ENCODE data around the gene EZH2. TPM values are rescaled to one million over a fixed set of nuclear protein-coding genes. Genes with fewer than 3 reads are reported as not detected.

EZH2 gene
- total and polyA plus RNA-seq, 2 of the 4 experiments (the other 2 are of a cell fraction), result 13.1 to 19.8 TPM

GRCh38 chr7:148906707-148907498 is 22.8 kb upstream of the EZH2 start:
- Histone ChIP-seq H3K18ac (ENCODE audit: low read depth, low read length) (no peak overlapping the region), H3K4me2 (ENCODE audit: low read depth, low read length) (no peak overlapping the region), H2BK15ac (ENCODE audit: low read depth, low read length) (no peak overlapping the region), H2BK5ac (ENCODE audit: low read depth, low read length, poor library complexity, severe bottlenecking) (no peak overlapping the region), H4K8ac (ENCODE audit: low read depth in 2 of 2, low read length in 2 of 2) (no peak overlapping the region), H3K14ac (replicated peaks; ENCODE audit: low read depth, low read length) (no peak overlapping the region), H3K9me3 (ENCODE audit: control insufficient read depth, insufficient read depth, low read length) (no peaks in the 10 kb centered on the region), H3K4me1 (ENCODE audit: control insufficient read depth, insufficient read depth, low read length) (no peaks in the 10 kb centered on the region), H3K4me3 (ENCODE audit: insufficient read depth, low read depth, low read length) (no peak overlapping the region), H2BK120ac (ENCODE audit: low read depth, low read length) (no peak overlapping the region), H3K79me1 (ENCODE audit: low read depth in 1 of 2, low read length in 2 of 2) (no peaks in the 10 kb centered on the region), H2BK20ac (ENCODE audit: low read depth, low read length) (no peak overlapping the region), H2AFZ (replicated peaks; ENCODE audit: low read length, poor library complexity) (no peak overlapping the region), H3K27ac (ENCODE audit: insufficient read depth, low read length) (no peak overlapping the region), H3K36me3 (ENCODE audit: control insufficient read depth, insufficient read depth, low read length) (no peaks in the 10 kb centered on the region), H4K5ac (ENCODE audit: low read depth, low read length) (no peak overlapping the region), H3K9me1 (ENCODE audit: insufficient read depth, low read length) (no peaks in the 10 kb centered on the region), H4K20me1 (ENCODE audit: insufficient read depth, low read length) (no peaks in the 10 kb centered on the region), H2AK9ac (replicated peaks; ENCODE audit: low read depth, low read length, poor library complexity) (no peak overlapping the region), H3K27me3 (ENCODE audit: control insufficient read depth, insufficient read depth, low read length) (peaks cover 53% of the 10 kb centered on the region), H3K9ac (ENCODE audit: low read depth, low read length) (no peak overlapping the region), H4K91ac (ENCODE audit: insufficient read depth, low read depth, low read length) (no peak overlapping the region), H3K56ac (ENCODE audit: extremely low read depth, insufficient read depth, low read length) (no peak overlapping the region), H3K23ac (ENCODE audit: low read depth, low read length) (no peak overlapping the region; the same call in 1 of the 2 replicates), H3K4ac (ENCODE audit: low read depth, low read length) (no peak overlapping the region), H2AK5ac (ENCODE audit: low read depth, low read length) (no peak overlapping the region)
- DNase-seq (no peak), ATAC-seq (ENCODE audit: low read depth) (no peak)
- dilution Hi-C loops (cut with HindIII; ENCODE audit: low sequenced_read_pairs, unreplicated experiment), result no loop called here
- intact Hi-C loops (cut with micrococcal nuclease), result no loop called here
- WGBS, 2 experiments (ENCODE audit: extremely low coverage in 2 of 2, insufficient read length in 1 of 2), result 41% methylated on average over 4 of the region's 9 CpGs; no CpG with 5 or more reads in 1 of the 2 experiments
- TF ChIP-seq MAZ (IDR thresholded peaks at IDR 0.05; ENCODE audit: borderline replicate concordance, low read depth, low read length) (no peak), ELK1 (IDR thresholded peaks at IDR 0.05; ENCODE audit: borderline replicate concordance, low read depth, low read length) (no peak), RCOR1 (IDR thresholded peaks at IDR 0.05; ENCODE audit: insufficient replicate concordance, low read length) (no peak), SMC3 (IDR thresholded peaks at IDR 0.05; ENCODE audit: low read depth, low read length) (no peak), MAFK (IDR thresholded peaks at IDR 0.05; ENCODE audit: low read depth, low read length) (no peak), FOS (IDR thresholded peaks at IDR 0.05; ENCODE audit: low read depth, low read length) (no peak), MXI1 (IDR thresholded peaks at IDR 0.05; ENCODE audit: borderline replicate concordance, low read depth, low read length) (no peak), RFX5 (IDR thresholded peaks at IDR 0.05; ENCODE audit: low read depth, low read length) (no peak), BHLHE40 (IDR thresholded peaks at IDR 0.05; ENCODE audit: low read depth, low read length) (no peak), CTCF (conservative IDR thresholded peaks at IDR 0.05; ENCODE audit: low read depth, low read length) (no peak), CEBPB (IDR thresholded peaks at IDR 0.05; ENCODE audit: low read depth, low read length) (no peak), USF2 (IDR thresholded peaks at IDR 0.05; ENCODE audit: low read depth, low read length) (no peak), RAD21 (IDR thresholded peaks at IDR 0.05; ENCODE audit: low read length) (no peak), CHD1 (IDR thresholded peaks at IDR 0.05; ENCODE audit: low read depth, low read length) (no peak), POLR2A (IDR thresholded peaks at IDR 0.05; ENCODE audit: low read depth, low read length) (no peak), NFE2L2 (IDR thresholded peaks at IDR 0.05; ENCODE audit: low read depth, low read length) (no peak)
- CTCF ChIA-PET, result no interaction called here
- in situ Hi-C loops (cut with MboI; ENCODE audit: low sequenced_read_pairs), result no loop called here
- POLR2A ChIA-PET (ENCODE audit: unreplicated experiment), result no interaction called here
- no TSS peak for BruUV-seq (replicated peaks)
